Endothelial cell of umbilical vein (primary cell): ENCODE measurements around the gene SGTA. TPM values are rescaled to one million over a fixed set of nuclear protein-coding genes. Genes with fewer than 3 reads are reported as not detected.

Experiments
- BruUV-seq: library from RNA; stranded (reverse); fragments of 400-500 nt; replicated peaks from 2 replicates; lab custom pipeline; 2021; lab: Mats Ljungman, UMichigan
- CTCF ChIA-PET: fragments of 300-600, 350-600 bp; sonication (Branson Sonifier 250); formaldehyde crosslinking; loops from one replicate; lab custom pipeline; 2021; ENCODE audit warnings: antibody characterized with exemption, inconsistent platforms; lab: Charles Lee
- POLR2A ChIA-PET: fragments of 300-600, 350-600 bp; sonication (Branson Sonifier 250); formaldehyde crosslinking; loops from one replicate; lab custom pipeline; 2021; ENCODE audit warnings: antibody characterized with exemption, inconsistent platforms; lab: Charles Lee
- DNase-seq: peaks from one replicate; pipeline ENCODE4 v3.0.0-alpha.2; 2011; ENCODE audit warnings: low read depth, low spot score
- FAIRE-seq: peaks from 2 replicates; lab custom pipeline; 2011; peaks lifted over from hg19 to GRCh38; lab: Jason Lieb, UNC
- H2AFZ ChIP-seq: 2 replicates; pipeline ENCODE4 v1.6.0; 2012; ENCODE audit warnings: low read depth, low read length, control low read depth, inconsistent platforms
- H3K27ac ChIP-seq: 2 replicates; pipeline ENCODE4 v1.5.1; 2011; ENCODE audit warnings: low read depth, mild to moderate bottlenecking, control low read depth, low read length, moderate library complexity; ENCODE audit not compliant: insufficient read depth
- H3K27me3 ChIP-seq, 2 experiments: 2 replicates each; pipeline versions ENCODE4 v1.6.0 to v1.6.1; 2011; ENCODE audit warnings: low read length in 2 of 2, mixed read lengths in 1 of 2; ENCODE audit not compliant: control insufficient read depth in 2 of 2, insufficient read depth in 2 of 2
- H3K36me3 ChIP-seq, 2 experiments: 2 replicates in 1 of 2; 3 replicates in 1 of 2; pipeline ENCODE4 v1.5.1; 2011; ENCODE audit warnings: low read length in 2 of 2, mild to moderate bottlenecking in 1 of 2, moderate library complexity in 1 of 2; ENCODE audit not compliant: control insufficient read depth in 2 of 2, insufficient read depth in 2 of 2; ENCODE audit errors: extremely low read depth in 1 of 2
- H3K4me1 ChIP-seq: 3 replicates; pipeline ENCODE4 v1.5.1; 2011; ENCODE audit warnings: mild to moderate bottlenecking, low read length; ENCODE audit not compliant: control insufficient read depth, insufficient read depth; ENCODE audit errors: extremely low read depth
- H3K4me2 ChIP-seq: 2 replicates; pipeline ENCODE4 v1.6.1; 2011; ENCODE audit warnings: low read length, control low read depth, mixed read lengths; ENCODE audit not compliant: insufficient read depth
- H3K4me3 ChIP-seq, 3 experiments: fragments of 200-600 bp in 1 of 3; sonication (generic), shearing (Covaris generic) in 1 of 3; replicated peaks in 1 of 3; 2 replicates each; pipeline ENCODE4 v1.5.1; 2011 to 2016; ENCODE audit warnings: control low read depth in 3 of 3, low read length in 3 of 3, mild to moderate bottlenecking in 2 of 3, inconsistent platforms in 1 of 3, low read depth in 1 of 3, moderate library complexity in 1 of 3; ENCODE audit not compliant: insufficient read depth in 1 of 3
- H3K79me2 ChIP-seq: 2 replicates; pipeline ENCODE4 v1.6.0; 2012; ENCODE audit warnings: low read length, inconsistent platforms; ENCODE audit not compliant: control insufficient read depth, insufficient read depth
- H3K9ac ChIP-seq: replicated peaks from 2 replicates; pipeline ENCODE3; 2011; ENCODE audit warnings: low read length, control low read depth; ENCODE audit not compliant: insufficient read depth; ENCODE audit errors: extremely low read depth
- H3K9me1 ChIP-seq: replicated peaks from 3 replicates; pipeline ENCODE4 v1.6.0; 2011; ENCODE audit warnings: mild to moderate bottlenecking, low read length; ENCODE audit not compliant: control insufficient read depth, insufficient read depth; ENCODE audit errors: extremely low read depth
- H3K9me3 ChIP-seq: replicated peaks from 2 replicates; pipeline ENCODE4 v1.5.1; 2012; ENCODE audit warnings: low read length, inconsistent platforms; ENCODE audit not compliant: control insufficient read depth, insufficient read depth
- H4K20me1 ChIP-seq: replicated peaks from 2 replicates; pipeline ENCODE3; 2011; ENCODE audit warnings: mild to moderate bottlenecking, low read length; ENCODE audit not compliant: control insufficient read depth, insufficient read depth; ENCODE audit errors: extremely low read depth
- EZH2 ChIP-seq: IDR thresholded peaks from 2 replicates; pipeline ENCODE4 v1.6.1; 2012; ENCODE audit warnings: borderline replicate concordance, low read depth, mild to moderate bottlenecking, moderate library complexity, low read length, inconsistent platforms; ENCODE audit not compliant: severe bottlenecking
- FOS ChIP-seq: IDR thresholded peaks from 2 replicates; pipeline ENCODE4 v1.6.1; 2011; ENCODE audit warnings: mild to moderate bottlenecking, low read length, moderate library complexity, borderline replicate concordance; ENCODE audit not compliant: insufficient read depth
- GATA2 ChIP-seq: IDR thresholded peaks from 2 replicates; pipeline ENCODE4 v1.7.0; 2011; ENCODE audit warnings: low read depth, mild to moderate bottlenecking, moderate library complexity, mixed read lengths, low read length; ENCODE audit not compliant: insufficient read length, insufficient read depth
- JUN ChIP-seq: IDR thresholded peaks from 2 replicates; pipeline ENCODE4 v1.6.1; 2011; ENCODE audit warnings: borderline replicate concordance, low read depth; ENCODE audit not compliant: insufficient read length, insufficient read depth
- MYC ChIP-seq: IDR thresholded peaks from one replicate; pipeline ENCODE4 v1.6.1; 2011; ENCODE audit warnings: mild to moderate bottlenecking, low read depth, low read length
- POLR2A ChIP-seq: IDR thresholded peaks from 2 replicates; pipeline ENCODE4 v1.6.1; 2012; ENCODE audit warnings: low read depth, mild to moderate bottlenecking, control low read depth, low read length
- POLR2AphosphoS5 ChIP-seq: IDR thresholded peaks from 2 replicates; pipeline ENCODE4 v1.6.1; 2012; ENCODE audit warnings: low read depth, mild to moderate bottlenecking, control low read depth, low read length, moderate library complexity; ENCODE audit not compliant: insufficient read depth
- dilution Hi-C: fragments of 300-500 bp; cut with MboI; formaldehyde crosslinking; loops from one replicate; pipeline ENCODE4 v1.15.0; 2019; ENCODE audit warnings: low sequenced_read_pairs; ENCODE audit not compliant: extremely low pct_ligation_motif_present
- intact Hi-C: fragments of 100-400 bp; cut with micrococcal nuclease; formaldehyde crosslinking; loops from one replicate; pipeline ENCODE4 v1.10.0; 2022
- polyA plus RNA-seq, 4 experiments: library from polyadenylated mRNA; depleted of rRNA in 3 of 4; stranded (reverse) in 3 of 4; unstranded in 1 of 4; fragments of >200 nt; gene quantifications; 2 replicates each; pipeline versions ENCODE4 v1.2.1 to v1.2.3, GENCODE V29; 2011 to 2012; ENCODE audit warnings: missing spikeins in 1 of 4
- total RNA-seq: library from RNA; stranded (reverse); gene quantifications from 2 replicates; pipeline ENCODE4 v1.2.3, GENCODE V29; 2021
- TF ChIP-seq, protein P1 (sequence below): IDR thresholded peaks from 2 replicates; pipeline ENCODE4 v1.6.1; 2011; ENCODE audit not compliant: insufficient read depth, insufficient read length
- TF ChIP-seq, protein P2 (sequence below), 2 donors: IDR thresholded peaks; 1 replicate in 1 of 2; 2 replicates in 1 of 2; pipeline ENCODE4 v1.5.1; 2011; ENCODE audit warnings: low read length in 2 of 2, mild to moderate bottlenecking in 2 of 2, moderate library complexity in 2 of 2, control low read depth in 1 of 2, inconsistent platforms in 1 of 2, low read depth in 1 of 2; ENCODE audit not compliant: insufficient read depth in 1 of 2; ENCODE audit errors: extremely low read depth in 1 of 2

The SGTA gene
- total and polyA plus RNA-seq, 2 donors (not counting 3 experiments of a cell fraction or from before 2014, with no cell fraction given), result 76.5 to 119 TPM

DNA sequence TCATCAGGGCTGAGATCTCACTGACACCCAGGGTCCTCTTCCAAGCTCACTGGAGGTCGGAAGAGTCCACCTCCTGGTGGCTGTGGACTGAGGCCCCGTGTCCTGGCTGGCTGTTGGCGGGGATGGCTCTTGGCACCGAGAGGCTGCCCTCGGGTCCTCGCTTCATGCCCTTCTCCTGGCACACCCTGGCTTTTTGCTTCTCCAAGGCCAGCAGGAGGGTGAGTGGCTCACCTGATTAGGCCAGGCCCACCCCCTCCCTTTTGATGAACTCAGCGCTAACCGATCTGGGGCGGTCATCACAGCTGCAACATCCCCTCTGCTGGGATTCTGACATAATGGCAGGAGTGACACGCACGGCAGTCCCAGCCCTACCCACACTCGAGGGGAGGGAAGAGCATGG lies 47.7 kb downstream of the SGTA start:
- H3K79me2 ChIP-seq, result peaks cover 5% of the 10 kb centered on the region
- no peaks in the 10 kb centered on the region for H3K9me1 ChIP-seq
- no peak overlapping the region for H2AFZ ChIP-seq
- intact Hi-C loops (no loop called here), dilution Hi-C loops (no loop called here)
- H3K4me2 ChIP-seq, result no peak overlapping the region
- ChIA-PET CTCF (no interaction called here), POLR2A (no interaction called here)
- H3K36me3 ChIP-seq, result peaks cover 0 to 9% of the 10 kb centered on the region in 2 experiments
- no peak overlapping the region for H3K4me3 ChIP-seq
- no peak overlapping the region for H3K27ac ChIP-seq
- FAIRE-seq, result no peak
- no peaks in the 10 kb centered on the region for H3K9me3 ChIP-seq
- peaks cover 6% of the 10 kb centered on the region for H3K4me1 ChIP-seq
- no peaks in the 10 kb centered on the region for H4K20me1 ChIP-seq
- H3K27me3 ChIP-seq, result no peaks in the 10 kb centered on the region
- H3K9ac ChIP-seq, result no peak overlapping the region
- no TSS peak for BruUV-seq
- TF ChIP-seq POLR2AphosphoS5 (no peak), POLR2A (no peak), MYC (no peak), FOS (no peak), GATA2 (no peak), JUN (no peak), EZH2 (no peak)
- TF ChIP-seq, protein P1, sequence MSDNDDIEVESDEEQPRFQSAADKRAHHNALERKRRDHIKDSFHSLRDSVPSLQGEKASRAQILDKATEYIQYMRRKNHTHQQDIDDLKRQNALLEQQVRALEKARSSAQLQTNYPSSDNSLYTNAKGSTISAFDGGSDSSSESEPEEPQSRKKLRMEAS, result no peak
- TF ChIP-seq, protein P2, sequence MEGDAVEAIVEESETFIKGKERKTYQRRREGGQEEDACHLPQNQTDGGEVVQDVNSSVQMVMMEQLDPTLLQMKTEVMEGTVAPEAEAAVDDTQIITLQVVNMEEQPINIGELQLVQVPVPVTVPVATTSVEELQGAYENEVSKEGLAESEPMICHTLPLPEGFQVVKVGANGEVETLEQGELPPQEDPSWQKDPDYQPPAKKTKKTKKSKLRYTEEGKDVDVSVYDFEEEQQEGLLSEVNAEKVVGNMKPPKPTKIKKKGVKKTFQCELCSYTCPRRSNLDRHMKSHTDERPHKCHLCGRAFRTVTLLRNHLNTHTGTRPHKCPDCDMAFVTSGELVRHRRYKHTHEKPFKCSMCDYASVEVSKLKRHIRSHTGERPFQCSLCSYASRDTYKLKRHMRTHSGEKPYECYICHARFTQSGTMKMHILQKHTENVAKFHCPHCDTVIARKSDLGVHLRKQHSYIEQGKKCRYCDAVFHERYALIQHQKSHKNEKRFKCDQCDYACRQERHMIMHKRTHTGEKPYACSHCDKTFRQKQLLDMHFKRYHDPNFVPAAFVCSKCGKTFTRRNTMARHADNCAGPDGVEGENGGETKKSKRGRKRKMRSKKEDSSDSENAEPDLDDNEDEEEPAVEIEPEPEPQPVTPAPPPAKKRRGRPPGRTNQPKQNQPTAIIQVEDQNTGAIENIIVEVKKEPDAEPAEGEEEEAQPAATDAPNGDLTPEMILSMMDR (IDR thresholded peaks at IDR 0.05; ENCODE audit: extremely low read depth in 1 of 2, insufficient read depth in 1 of 2, low read depth in 1 of 2, low read length in 2 of 2), result no peak
- no peak for DNase-seq
